Measurements from ENCODE around the gene ROBO1. TPM values are rescaled to one million over a fixed set of nuclear protein-coding genes. Genes with fewer than 3 reads are reported as not detected.

The ROBO1 gene
- polyA plus RNA-seq, 1 experiment: 33.9 TPM

- ChIA-PET CTCF (interaction anchor here (0.9 to 2.8 kb wide), 6 partner anchors 8 to 360 kb away, joined by 3 to 14 read pairs (median 4); no protein-coding TSS in a partner anchor), POLR2A (no interaction called here)
- DNase-seq (ENCODE audit: low read depth): no peak
- TF ChIP-seq CTCF (IDR thresholded peaks at IDR 0.05; ENCODE audit: insufficient read depth, low read depth, low read length): peak; percentile 34; the same call in 1 of the 2 replicates
- H3K4me3 ChIP-seq (ENCODE audit: low read depth, low read length): peak overlapping the region; percentile 88
- no peaks in the 10 kb centered on the region for H3K27me3 ChIP-seq (ENCODE audit: control insufficient read depth, insufficient read depth, low read length)
- no peaks in the 10 kb centered on the region for H3K36me3 ChIP-seq (ENCODE audit: control insufficient read depth, insufficient read depth, low read length)
These were observed 749.1 kb downstream of the ROBO1 start for GRCh38 chr3:79018671-79019136.

- CTCF ChIA-PET: interaction anchor here (0.8 to 2.0 kb wide), 4 partner anchors 8 to 360 kb away, joined by 3 to 6 read pairs (median 4); no protein-coding TSS in a partner anchor
- Histone ChIP-seq H3K27me3 (ENCODE audit: control insufficient read depth, insufficient read depth, low read length) (no peaks in the 10 kb centered on the region), H3K36me3 (ENCODE audit: control insufficient read depth, insufficient read depth, low read length) (no peaks in the 10 kb centered on the region), H3K4me3 (ENCODE audit: low read depth, low read length) (peak overlapping the region; percentile 88)
- no peak for TF ChIP-seq CTCF (IDR thresholded peaks at IDR 0.05; ENCODE audit: insufficient read depth, low read depth, low read length)
- POLR2A ChIA-PET: interaction anchor here (0.6 kb wide), 1 partner anchor 88 kb away, joined by 3 read pairs; no protein-coding TSS in a partner anchor
- no peak for DNase-seq (ENCODE audit: low read depth)
These were observed 749.5 kb downstream of the ROBO1 start for GRCh38 chr3:79018265-79018664.

- peak overlapping the region; percentile 88 for H3K4me3 ChIP-seq (ENCODE audit: low read depth, low read length)
- no peaks in the 10 kb centered on the region for H3K27me3 ChIP-seq (ENCODE audit: control insufficient read depth, insufficient read depth, low read length)
- no peak for DNase-seq (ENCODE audit: low read depth)
- TF ChIP-seq CTCF (IDR thresholded peaks at IDR 0.05; ENCODE audit: insufficient read depth, low read depth, low read length): no peak
- ChIA-PET POLR2A (interaction anchor here (0.6 kb wide), 1 partner anchor 350 kb away, joined by 8 read pairs; no protein-coding TSS in a partner anchor), CTCF (interaction anchor here (0.6 to 1.7 kb wide), 5 partner anchors 34 to 358 kb away, joined by 3 to 5 read pairs (median 3); no protein-coding TSS in a partner anchor)
- no peaks in the 10 kb centered on the region for H3K36me3 ChIP-seq (ENCODE audit: control insufficient read depth, insufficient read depth, low read length)
These were observed 751.0 kb downstream of the ROBO1 start for GRCh38 chr3:79016587-79017376.

GRCh38 chr3:79015854-79016253, 751.9 kb downstream of the ROBO1 start:
- CTCF ChIA-PET: interaction anchor here (0.9 to 1.7 kb wide), 2 partner anchors 132 to 346 kb away, joined by 3 to 5 read pairs; no protein-coding TSS in a partner anchor
- TF ChIP-seq CTCF (IDR thresholded peaks at IDR 0.05; ENCODE audit: insufficient read depth, low read depth, low read length): no peak
- H3K4me3 ChIP-seq (ENCODE audit: low read depth, low read length): peak overlapping the region; percentile 88

GRCh38 chr3:79012946-79013362, 754.8 kb downstream of the ROBO1 start:
- Histone ChIP-seq H3K36me3 (ENCODE audit: control insufficient read depth, insufficient read depth, low read length) (no peaks in the 10 kb centered on the region), H3K4me3 (ENCODE audit: low read depth, low read length) (no peak overlapping the region), H3K27me3 (ENCODE audit: control insufficient read depth, insufficient read depth, low read length) (no peaks in the 10 kb centered on the region)
- TF ChIP-seq CTCF (IDR thresholded peaks at IDR 0.05; ENCODE audit: insufficient read depth, low read depth, low read length): no peak
- no peak for DNase-seq (ENCODE audit: low read depth)
- CTCF ChIA-PET: no interaction called here
- POLR2A ChIA-PET: no interaction called here

More at GRCh38 chr3:79015854-79016253, 751.9 kb downstream of the ROBO1 start:
- DNase-seq (ENCODE audit: low read depth): no peak
- Histone ChIP-seq H3K36me3 (ENCODE audit: control insufficient read depth, insufficient read depth, low read length) (no peaks in the 10 kb centered on the region), H3K27me3 (ENCODE audit: control insufficient read depth, insufficient read depth, low read length) (no peaks in the 10 kb centered on the region)
- POLR2A ChIA-PET: no interaction called here

All from BJ (cell line).